HEK293T (cell line): ENCODE measurements around the gene QKI.

Source experiments
- CTCF ChIA-PET: fragments of 350-600 bp; formaldehyde crosslinking; extraction: SDS; loops from one replicate; lab custom pipeline; 2021; ENCODE audit warnings: antibody characterized with exemption, inconsistent platforms; lab: Yijun Ruan, JAX
- POLR2A ChIA-PET: fragments of 350-600 bp; formaldehyde crosslinking; extraction: SDS; loops from one replicate; lab custom pipeline; 2020; ENCODE audit warnings: antibody characterized with exemption, inconsistent platforms; lab: Yijun Ruan, JAX
- DNase-seq: peaks from one replicate; pipeline ENCODE4 v3.0.0; 2012; ENCODE audit warnings: mixed read lengths; ENCODE audit errors: extremely low spot score
- ARNT ChIP-seq: fragments of 450-650 bp; IDR thresholded peaks from 2 replicates; pipeline ENCODE4 v1.6.1; 2017; ENCODE audit warnings: mild to moderate bottlenecking
- BHLHE40 ChIP-seq: fragments of 450-650 bp; IDR thresholded peaks from 2 replicates; pipeline ENCODE4 v1.6.1; 2016; ENCODE audit warnings: mild to moderate bottlenecking, moderate library complexity, borderline replicate concordance
- CTBP1 ChIP-seq: fragments of 450-650 bp; IDR thresholded peaks from 2 replicates; pipeline ENCODE4 v1.6.1; 2016; ENCODE audit warnings: borderline replicate concordance
- ELF4 ChIP-seq: fragments of 450-650 bp; IDR thresholded peaks from 2 replicates; pipeline ENCODE4 v1.6.1; 2017; ENCODE audit warnings: antibody characterized with exemption
- FOXA1 ChIP-seq: fragments of 450-650 bp; IDR thresholded peaks from 2 replicates; pipeline ENCODE4 v1.6.1; 2016; ENCODE audit warnings: mild to moderate bottlenecking
- FOXK2 ChIP-seq: fragments of 450-650 bp; IDR thresholded peaks from 2 replicates; pipeline ENCODE4 v1.6.1; 2016; ENCODE audit warnings: mild to moderate bottlenecking
- FOXM1 ChIP-seq: fragments of 450-650 bp; IDR thresholded peaks from 2 replicates; pipeline ENCODE4 v1.6.1; 2017; ENCODE audit warnings: mild to moderate bottlenecking, borderline replicate concordance
- HDGF ChIP-seq: fragments of 450-650 bp; IDR thresholded peaks from 2 replicates; pipeline ENCODE4 v1.6.1; 2017; ENCODE audit warnings: antibody characterized with exemption, borderline replicate concordance
- L3MBTL2 ChIP-seq: fragments of 450-650 bp; conservative IDR thresholded peaks from 2 replicates; pipeline ENCODE4 v1.6.1; 2016; ENCODE audit warnings: mild to moderate bottlenecking
- LEF1 ChIP-seq: fragments of 450-650 bp; IDR thresholded peaks from 2 replicates; pipeline ENCODE4 v1.6.1; 2017; ENCODE audit warnings: mild to moderate bottlenecking, borderline replicate concordance
- NFRKB ChIP-seq: fragments of 450-650 bp; IDR thresholded peaks from 2 replicates; pipeline ENCODE4 v1.6.1; 2016; ENCODE audit warnings: mild to moderate bottlenecking, moderate library complexity
- SP1 ChIP-seq: fragments of 450-650 bp; IDR thresholded peaks from 2 replicates; pipeline ENCODE4 v1.6.1; 2017
- SUZ12 ChIP-seq: fragments of 450-650 bp; IDR thresholded peaks from 2 replicates; pipeline ENCODE4 v1.6.1; 2016; ENCODE audit warnings: mild to moderate bottlenecking
- TARDBP ChIP-seq: fragments of 450-650 bp; IDR thresholded peaks from 2 replicates; pipeline ENCODE4 v1.6.1; 2016
- ZNF384 ChIP-seq: fragments of 450-650 bp; IDR thresholded peaks from 2 replicates; pipeline ENCODE4 v1.6.1; 2016
- TF ChIP-seq, protein P1 (sequence below): fragments of 450-650 bp; IDR thresholded peaks from 2 replicates; pipeline ENCODE4 v1.6.1; 2016

QKI gene

DNA sequence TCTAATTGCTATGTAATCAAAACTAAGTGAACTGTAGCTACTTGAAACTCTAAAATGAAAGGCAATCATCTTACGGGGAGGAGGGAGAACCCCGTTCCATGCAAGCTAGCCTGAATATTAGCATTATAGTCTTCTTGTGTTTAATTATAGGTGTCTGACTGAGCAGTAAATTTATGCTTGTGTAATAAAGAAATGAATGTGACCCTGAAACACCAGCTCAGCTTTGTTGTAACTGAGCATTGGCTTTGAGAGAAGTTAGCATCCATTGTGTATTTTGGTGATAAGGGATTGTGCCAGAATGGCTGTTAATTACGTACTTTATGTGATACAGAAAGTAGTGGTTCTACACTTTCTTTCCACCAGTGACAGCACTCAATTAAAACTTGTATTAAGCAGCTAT is 86.9 kb downstream of the QKI start:
- CTCF ChIA-PET: no interaction called here
- DNase-seq: no peak
- POLR2A ChIA-PET: no interaction called here
- TF ChIP-seq FOXM1 (no peak), FOXA1 (no peak), FOXK2 (no peak), SUZ12 (no peak), L3MBTL2 (no peak), HDGF (no peak)
- TF ChIP-seq, protein P1, sequence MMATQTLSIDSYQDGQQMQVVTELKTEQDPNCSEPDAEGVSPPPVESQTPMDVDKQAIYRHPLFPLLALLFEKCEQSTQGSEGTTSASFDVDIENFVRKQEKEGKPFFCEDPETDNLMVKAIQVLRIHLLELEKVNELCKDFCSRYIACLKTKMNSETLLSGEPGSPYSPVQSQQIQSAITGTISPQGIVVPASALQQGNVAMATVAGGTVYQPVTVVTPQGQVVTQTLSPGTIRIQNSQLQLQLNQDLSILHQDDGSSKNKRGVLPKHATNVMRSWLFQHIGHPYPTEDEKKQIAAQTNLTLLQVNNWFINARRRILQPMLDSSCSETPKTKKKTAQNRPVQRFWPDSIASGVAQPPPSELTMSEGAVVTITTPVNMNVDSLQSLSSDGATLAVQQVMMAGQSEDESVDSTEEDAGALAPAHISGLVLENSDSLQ: no peak

DNA sequence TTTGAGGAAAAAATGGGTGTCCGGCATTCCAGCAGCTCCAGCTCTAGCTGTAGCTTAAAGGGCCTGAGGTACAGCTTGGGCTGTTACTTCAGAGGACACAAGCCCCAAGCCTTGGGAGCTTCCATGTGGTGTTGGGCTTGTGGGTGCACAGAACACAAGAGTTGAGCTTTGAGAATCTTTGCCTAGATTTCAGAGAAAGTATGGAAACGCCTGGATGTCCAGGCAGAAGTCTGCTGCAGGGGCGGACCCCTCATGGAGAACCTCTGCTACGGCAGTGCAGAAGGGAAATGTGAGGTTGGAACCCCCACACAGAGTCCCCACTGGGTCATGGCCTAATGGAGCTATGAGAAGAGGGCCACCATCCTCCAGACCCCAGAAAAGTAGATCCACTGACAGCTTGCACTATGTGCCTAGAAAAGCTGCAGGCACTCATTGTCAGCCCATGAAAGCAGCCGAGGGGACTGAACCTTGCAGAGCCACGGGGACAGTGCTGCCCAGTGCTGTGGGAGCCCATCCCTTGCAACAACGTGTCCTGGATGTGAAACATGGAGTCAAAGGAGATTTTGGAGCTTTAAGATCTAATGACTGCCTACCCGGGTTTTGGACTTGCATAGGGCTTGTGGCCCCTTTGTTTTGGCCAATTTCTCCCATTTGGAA is 90.6 kb downstream of the QKI start:
- DNase-seq: no peak
- CTCF ChIA-PET: no interaction called here
- TF ChIP-seq ELF4 (no peak), HDGF (no peak), ARNT (no peak), FOXK2 (no peak), ZNF384 (no peak), NFRKB (no peak), BHLHE40 (no peak), SUZ12 (no peak), FOXA1 (no peak)
- TF ChIP-seq, protein P1: no peak
- POLR2A ChIA-PET: no interaction called here

DNA sequence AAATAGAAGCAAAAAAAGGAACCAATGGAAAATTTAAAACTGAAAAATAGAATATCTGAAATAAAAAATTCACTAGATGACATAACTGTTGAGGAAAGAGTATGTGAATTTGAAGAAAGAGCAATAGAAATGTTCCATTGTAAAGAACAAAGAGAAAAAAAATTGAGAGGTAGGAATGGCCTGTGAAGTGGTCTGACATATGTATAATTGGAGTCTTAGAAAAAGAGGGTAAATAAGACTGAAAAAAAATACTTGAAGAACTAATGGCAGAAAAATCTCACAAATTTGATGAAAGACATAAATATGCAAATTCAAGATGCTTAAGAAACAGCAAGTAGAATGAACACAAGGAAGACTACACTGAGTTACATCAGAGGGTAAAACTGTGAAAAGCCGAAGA is 93.4 kb downstream of the QKI start:
- DNase-seq: no peak
- POLR2A ChIA-PET: no interaction called here
- CTCF ChIA-PET: interaction anchor here (0.7 kb wide), 1 partner anchor 12 kb away, joined by 3 read pairs; no protein-coding TSS in a partner anchor
- TF ChIP-seq L3MBTL2 (no peak), TARDBP (no peak), SUZ12 (no peak), NFRKB (no peak)

DNA sequence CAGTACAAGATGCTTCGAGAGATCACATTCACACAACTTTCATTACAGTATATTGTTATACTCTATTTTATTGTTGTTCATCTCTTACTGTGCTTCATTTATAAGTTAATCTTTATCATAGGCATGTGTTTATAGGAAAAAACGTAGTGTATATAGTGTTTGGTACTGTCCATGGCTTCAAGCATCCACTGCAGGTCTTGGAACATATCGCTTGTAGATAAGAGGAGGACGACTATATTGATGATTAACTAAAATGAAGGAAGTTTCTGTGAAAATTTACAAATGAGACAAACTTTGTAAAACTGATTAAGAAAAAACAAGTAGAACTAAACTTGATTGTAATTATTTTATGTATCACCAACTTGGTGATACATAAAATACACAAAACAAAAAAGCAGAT is 98.5 kb downstream of the QKI start:
- POLR2A ChIA-PET: no interaction called here
- TF ChIP-seq ELF4: no peak
- TF ChIP-seq FOXA1: no peak
- TF ChIP-seq FOXM1: no peak
- no peak for TF ChIP-seq ARNT
- no peak for TF ChIP-seq L3MBTL2
- TF ChIP-seq, protein P1: no peak
- no peak for TF ChIP-seq SP1
- TF ChIP-seq HDGF: no peak
- no peak for TF ChIP-seq CTBP1
- CTCF ChIA-PET: no interaction called here
- DNase-seq: no peak

DNA sequence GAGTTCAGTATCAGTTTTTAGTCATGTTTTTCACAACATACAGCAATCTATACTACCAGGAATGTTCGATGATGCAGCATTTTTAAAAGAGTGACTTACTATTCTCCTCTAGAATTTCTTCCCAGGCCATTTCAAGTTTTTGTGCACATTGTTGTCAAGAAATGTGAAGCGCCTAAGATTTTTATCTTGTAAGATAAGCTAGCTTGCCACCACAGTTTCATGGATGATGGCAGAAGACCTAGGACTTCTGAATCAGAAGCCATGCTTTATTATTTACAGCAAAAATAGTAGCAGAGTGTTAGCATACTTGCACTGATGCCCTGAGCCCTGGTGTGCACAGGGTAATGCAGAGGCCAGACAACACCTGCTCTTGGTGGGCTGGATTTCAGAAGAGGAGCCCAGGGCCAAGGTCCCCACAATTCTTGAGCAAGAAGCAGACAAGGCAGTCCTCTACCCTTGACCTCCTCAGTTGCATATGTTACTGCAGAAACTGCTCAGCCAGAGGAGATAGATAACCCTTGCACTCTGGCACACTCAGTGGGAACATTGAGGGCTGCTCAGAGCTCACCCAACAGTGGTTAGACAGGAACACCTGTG is 99.2 kb downstream of the QKI start:
- TF ChIP-seq LEF1 (no peak), SUZ12 (no peak), FOXK2 (no peak), L3MBTL2 (no peak)
- CTCF ChIA-PET: no interaction called here
- POLR2A ChIA-PET: no interaction called here
- DNase-seq: no peak

DNA sequence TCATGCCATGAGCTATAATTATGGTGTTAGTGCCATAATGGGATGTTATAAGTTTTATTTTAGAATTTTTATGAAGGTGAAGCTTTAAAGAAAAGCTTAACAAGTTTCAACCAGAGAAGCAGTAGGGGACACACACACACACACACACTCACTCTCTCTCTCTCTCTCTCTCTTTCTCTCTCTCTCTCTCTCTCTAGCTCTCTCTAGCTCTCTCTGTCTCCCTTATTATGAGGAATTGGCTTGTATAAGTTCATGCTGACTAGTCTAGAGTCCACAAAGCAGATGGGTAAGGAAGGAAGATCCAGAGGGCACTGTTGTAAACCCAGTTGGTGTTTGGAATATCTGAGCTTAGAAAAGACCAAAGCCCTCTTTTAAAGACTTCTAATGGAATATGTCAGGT is 102.4 kb downstream of the QKI start:
- DNase-seq: no peak
- ChIA-PET CTCF (interaction anchor here (0.7 to 1.4 kb wide), 2 partner anchors 13 to 38 kb away, joined by 3 to 4 read pairs; no protein-coding TSS in a partner anchor), POLR2A (no interaction called here)
- TF ChIP-seq NFRKB (no peak), HDGF (no peak), SUZ12 (no peak), FOXK2 (no peak), LEF1 (no peak), TARDBP (no peak), BHLHE40 (no peak), ELF4 (no peak), FOXM1 (no peak), FOXA1 (no peak), ZNF384 (no peak), ARNT (no peak), CTBP1 (no peak), SP1 (no peak), L3MBTL2 (no peak)
- TF ChIP-seq, protein P1: no peak
